Measurements from ENCODE around the gene TMEM269.

DNA sequence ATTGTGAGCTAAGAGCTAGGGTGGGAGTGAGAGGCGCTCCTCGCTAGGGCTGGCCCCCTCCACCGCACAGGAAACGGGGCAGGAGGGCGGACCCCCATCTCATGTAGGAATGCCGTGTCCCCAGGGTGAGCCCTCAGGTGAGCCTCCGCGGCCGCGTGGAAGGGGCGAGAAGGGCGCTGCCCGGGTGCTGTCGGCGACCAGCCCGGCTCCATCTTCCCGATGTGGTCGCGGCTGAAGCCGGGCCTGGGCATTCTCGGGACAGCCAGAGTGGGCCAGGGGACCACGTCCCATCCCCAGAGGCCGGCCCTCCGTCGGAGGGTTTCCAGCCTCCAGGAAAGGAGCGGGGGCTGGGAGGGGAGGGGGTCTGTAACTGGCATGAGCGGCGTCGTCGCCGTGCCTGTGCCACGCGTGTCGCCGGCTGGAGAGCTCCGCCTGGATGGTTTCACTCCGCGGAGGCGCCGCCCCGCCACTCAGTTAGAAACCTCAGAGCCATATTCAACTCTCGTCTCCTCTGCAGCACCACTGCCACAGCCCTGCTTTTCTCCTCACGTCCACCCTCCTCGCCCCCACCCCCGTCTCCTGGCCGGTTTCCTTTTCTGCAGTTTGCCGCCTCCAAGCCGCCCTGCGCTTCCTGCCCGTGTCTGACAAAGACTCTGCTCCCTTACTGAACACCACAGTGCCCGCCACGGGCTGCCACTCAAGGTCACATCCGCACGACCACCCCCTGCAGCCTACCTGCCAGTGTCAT lies at the start of gene TMEM269:
- TF ChIP-seq, protein P1, sequence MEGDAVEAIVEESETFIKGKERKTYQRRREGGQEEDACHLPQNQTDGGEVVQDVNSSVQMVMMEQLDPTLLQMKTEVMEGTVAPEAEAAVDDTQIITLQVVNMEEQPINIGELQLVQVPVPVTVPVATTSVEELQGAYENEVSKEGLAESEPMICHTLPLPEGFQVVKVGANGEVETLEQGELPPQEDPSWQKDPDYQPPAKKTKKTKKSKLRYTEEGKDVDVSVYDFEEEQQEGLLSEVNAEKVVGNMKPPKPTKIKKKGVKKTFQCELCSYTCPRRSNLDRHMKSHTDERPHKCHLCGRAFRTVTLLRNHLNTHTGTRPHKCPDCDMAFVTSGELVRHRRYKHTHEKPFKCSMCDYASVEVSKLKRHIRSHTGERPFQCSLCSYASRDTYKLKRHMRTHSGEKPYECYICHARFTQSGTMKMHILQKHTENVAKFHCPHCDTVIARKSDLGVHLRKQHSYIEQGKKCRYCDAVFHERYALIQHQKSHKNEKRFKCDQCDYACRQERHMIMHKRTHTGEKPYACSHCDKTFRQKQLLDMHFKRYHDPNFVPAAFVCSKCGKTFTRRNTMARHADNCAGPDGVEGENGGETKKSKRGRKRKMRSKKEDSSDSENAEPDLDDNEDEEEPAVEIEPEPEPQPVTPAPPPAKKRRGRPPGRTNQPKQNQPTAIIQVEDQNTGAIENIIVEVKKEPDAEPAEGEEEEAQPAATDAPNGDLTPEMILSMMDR (IDR thresholded peaks at IDR 0.05): no peak
- TF ChIP-seq POLR2A (IDR thresholded peaks at IDR 0.05): no peak

All from Peyer's patch (tissue), 4 donors.